SU-DHL-6 (cell line): ENCODE measurements around the gene RALGPS1.

Source experiments
- EZH2phosphoT487 ChIP-seq: fragments of 200-600 bp; sonication (generic), shearing (Covaris generic); conservative IDR thresholded peaks from 2 replicates; pipeline ENCODE4 v1.6.1; 2018; ENCODE audit warnings: mild to moderate bottlenecking, antibody characterized with exemption, low read length, moderate library complexity, mixed read lengths
- TF ChIP-seq, protein P1 (sequence below): fragments of 200-600 bp; sonication (generic); IDR thresholded peaks from one replicate; pipeline ENCODE4 v1.5.1; 2017; ENCODE audit warnings: antibody characterized with exemption, mild to moderate bottlenecking, low read length, moderate library complexity; ENCODE audit not compliant: insufficient read depth, poor library complexity, severe bottlenecking

DNA sequence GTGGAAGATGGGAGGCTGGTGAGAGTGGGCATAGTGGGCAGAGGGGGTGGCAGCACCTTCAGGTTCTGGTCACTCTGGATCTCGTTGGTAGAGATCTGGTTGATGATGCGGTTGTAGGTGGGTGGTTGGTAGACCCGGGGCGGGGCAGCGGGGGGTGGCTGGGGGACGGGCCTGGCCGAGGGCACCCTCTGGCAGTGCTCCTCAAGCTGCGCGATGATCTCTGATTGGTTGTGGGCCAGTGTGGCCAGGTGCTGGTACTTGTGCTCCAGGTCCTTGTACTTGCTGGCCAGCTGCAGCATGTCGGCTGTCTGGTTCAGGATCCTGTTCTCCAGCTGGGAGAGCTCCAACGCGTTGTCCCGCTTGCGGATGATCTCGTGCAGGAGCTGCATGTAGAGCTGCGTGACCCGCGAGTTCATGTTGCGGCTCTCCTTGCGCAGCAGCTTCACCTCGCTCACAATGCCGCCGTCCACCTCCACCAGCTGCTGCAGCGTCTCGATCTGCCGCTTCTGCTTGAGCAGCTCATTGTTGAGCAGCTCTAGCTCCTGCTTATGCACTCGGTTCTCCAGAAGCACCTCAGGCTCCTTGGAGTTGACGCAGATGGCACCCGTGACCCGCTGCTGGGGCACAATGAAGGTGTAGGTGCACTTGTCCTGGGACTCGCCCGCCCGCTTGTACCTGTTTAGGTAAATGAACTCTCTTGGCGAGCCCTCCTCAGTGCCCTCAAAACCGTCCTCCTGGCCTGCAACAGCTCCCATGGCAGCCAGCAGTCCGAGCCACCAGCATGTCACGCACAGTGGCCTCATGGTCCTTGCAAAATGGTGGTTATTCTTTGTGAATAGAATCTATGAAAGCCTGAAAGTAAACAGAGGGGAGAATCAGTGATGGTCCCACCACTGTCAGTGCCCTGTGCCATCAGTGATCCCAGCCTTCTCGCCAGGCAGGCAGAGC lies 193.6 kb downstream of the RALGPS1 start:
- TF ChIP-seq, protein P1, sequence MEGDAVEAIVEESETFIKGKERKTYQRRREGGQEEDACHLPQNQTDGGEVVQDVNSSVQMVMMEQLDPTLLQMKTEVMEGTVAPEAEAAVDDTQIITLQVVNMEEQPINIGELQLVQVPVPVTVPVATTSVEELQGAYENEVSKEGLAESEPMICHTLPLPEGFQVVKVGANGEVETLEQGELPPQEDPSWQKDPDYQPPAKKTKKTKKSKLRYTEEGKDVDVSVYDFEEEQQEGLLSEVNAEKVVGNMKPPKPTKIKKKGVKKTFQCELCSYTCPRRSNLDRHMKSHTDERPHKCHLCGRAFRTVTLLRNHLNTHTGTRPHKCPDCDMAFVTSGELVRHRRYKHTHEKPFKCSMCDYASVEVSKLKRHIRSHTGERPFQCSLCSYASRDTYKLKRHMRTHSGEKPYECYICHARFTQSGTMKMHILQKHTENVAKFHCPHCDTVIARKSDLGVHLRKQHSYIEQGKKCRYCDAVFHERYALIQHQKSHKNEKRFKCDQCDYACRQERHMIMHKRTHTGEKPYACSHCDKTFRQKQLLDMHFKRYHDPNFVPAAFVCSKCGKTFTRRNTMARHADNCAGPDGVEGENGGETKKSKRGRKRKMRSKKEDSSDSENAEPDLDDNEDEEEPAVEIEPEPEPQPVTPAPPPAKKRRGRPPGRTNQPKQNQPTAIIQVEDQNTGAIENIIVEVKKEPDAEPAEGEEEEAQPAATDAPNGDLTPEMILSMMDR = no peak
- TF ChIP-seq EZH2phosphoT487 = no peak
